HUES6 (cell line): Measurements from ENCODE around the gene WDFY3.
"Not testable (repeated sequence)": the region's sequence is repeated elsewhere in the genome, so short reads cannot be mapped to it uniquely, and the experiment has no call there.

Source experiments
- H3K27ac ChIP-seq: 2 replicates; pipeline ENCODE4 v1.7.0; 2013; ENCODE audit warnings: low read depth, mild to moderate bottlenecking, low read length, inconsistent platforms
- H3K27me3 ChIP-seq: 2 replicates; pipeline ENCODE4 v1.6.1; 2013; ENCODE audit warnings: low read length; ENCODE audit not compliant: control insufficient read depth, insufficient read depth
- H3K36me3 ChIP-seq: 2 replicates; pipeline ENCODE4 v1.6.1; 2013; ENCODE audit warnings: low read length; ENCODE audit not compliant: control insufficient read depth, insufficient read depth
- H3K4me1 ChIP-seq: 2 replicates; pipeline ENCODE4 v1.6.1; 2013; ENCODE audit warnings: low read length; ENCODE audit not compliant: control insufficient read depth, insufficient read depth
- H3K4me3 ChIP-seq: 2 replicates; pipeline ENCODE4 v1.5.1; 2013; ENCODE audit warnings: low read depth, low read length
- H3K9ac ChIP-seq: one replicate; pipeline ENCODE4 v1.6.1; 2013; ENCODE audit warnings: mild to moderate bottlenecking, low read length
- H3K9me3 ChIP-seq: 2 replicates; pipeline ENCODE4 v1.6.1; 2013; ENCODE audit warnings: low read depth, low read length; ENCODE audit not compliant: control insufficient read depth, insufficient read depth

Gene WDFY3

GRCh38 chr4:84688605-84689004, 277.9 kb downstream of the WDFY3 start:
- Histone ChIP-seq H3K4me1 (peaks cover 8% of the 10 kb centered on the region), H3K27me3 (no peaks in the 10 kb centered on the region), H3K27ac (no peak overlapping the region), H3K36me3 (peaks cover 84% of the 10 kb centered on the region), H3K4me3 (no peak overlapping the region), H3K9ac (no peak overlapping the region), H3K9me3 (no peaks in the 10 kb centered on the region)

DNA sequence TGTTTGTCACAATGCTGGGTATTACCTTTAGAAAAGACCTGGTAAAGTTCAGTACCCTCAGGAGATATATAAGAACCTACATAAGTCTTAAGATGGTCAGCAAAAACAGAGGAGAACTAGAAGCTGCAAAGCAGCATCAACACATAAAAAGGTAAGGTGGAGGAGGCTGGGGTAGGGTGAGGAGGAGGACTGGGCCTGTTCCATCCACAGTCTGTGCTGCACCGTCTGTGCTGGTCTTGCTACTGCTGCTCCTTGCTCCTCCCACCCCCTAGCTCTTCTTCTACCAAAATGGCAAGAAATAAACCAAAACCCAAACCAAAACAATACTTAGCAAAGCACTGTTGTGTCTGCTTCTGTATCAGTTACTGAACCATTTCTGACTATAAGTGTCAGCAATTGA, 281.4 kb downstream of the WDFY3 start:
- no peaks in the 10 kb centered on the region for H3K9me3 ChIP-seq
- no peak overlapping the region for H3K27ac ChIP-seq
- H3K9ac ChIP-seq = no peak overlapping the region
- H3K4me1 ChIP-seq = 0 out of 2 replicates have a peak, but pooled peaks cover 3% of the 10 kb centered on the region
- H3K4me3 ChIP-seq = no peak overlapping the region
- no peaks in the 10 kb centered on the region for H3K27me3 ChIP-seq
- peaks cover 85% of the 10 kb centered on the region for H3K36me3 ChIP-seq

GRCh38 chr4:84684361-84684760, 282.1 kb downstream of the WDFY3 start:
- Histone ChIP-seq H3K36me3 (peaks cover 83% of the 10 kb centered on the region), H3K9me3 (no peaks in the 10 kb centered on the region), H3K4me3 (no peak overlapping the region), H3K9ac (no peak overlapping the region), H3K4me1 (0 out of 2 replicates have a peak, but pooled peaks cover 3% of the 10 kb centered on the region), H3K27me3 (no peaks in the 10 kb centered on the region), H3K27ac (no peak overlapping the region)

DNA sequence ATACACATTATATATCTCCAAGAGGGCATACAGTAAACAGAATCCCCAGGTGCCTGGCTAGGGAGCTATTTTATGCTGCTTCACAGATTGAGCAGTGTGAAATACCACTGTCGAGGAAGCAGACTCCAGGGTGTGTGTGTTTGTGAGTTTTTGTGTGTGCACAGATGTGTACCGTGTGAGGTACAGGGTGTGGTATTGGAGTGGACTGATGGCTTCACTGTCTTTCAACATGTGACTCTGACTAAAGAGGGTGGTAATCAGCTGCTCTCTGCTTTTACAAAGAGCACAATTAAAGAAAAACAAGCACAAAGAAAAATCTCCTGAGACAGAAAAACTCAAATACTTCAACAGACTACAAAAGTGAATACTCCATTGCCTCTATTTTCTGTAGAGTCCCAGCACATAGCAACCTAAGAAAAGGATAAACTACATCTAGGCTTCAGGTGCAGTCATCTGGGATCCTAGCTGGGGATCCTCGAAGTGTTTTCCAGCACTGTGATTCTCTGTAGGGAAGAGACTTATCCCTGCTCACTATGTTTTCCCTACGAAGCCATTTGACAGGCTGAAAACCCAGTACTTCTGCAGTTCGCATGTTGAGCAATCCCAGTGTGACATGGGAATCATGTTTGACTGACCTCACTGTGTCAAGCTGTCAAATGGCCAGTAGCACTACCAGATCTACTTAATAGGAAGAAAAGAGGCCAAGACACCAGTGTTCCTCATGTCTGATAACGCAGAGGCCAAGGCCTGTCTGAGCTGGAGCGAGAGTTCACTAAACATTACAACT, 283.2 kb downstream of the WDFY3 start:
- Histone ChIP-seq H3K9ac (no peak overlapping the region), H3K36me3 (peaks cover 87% of the 10 kb centered on the region), H3K4me3 (no peak overlapping the region), H3K9me3 (no peaks in the 10 kb centered on the region), H3K27ac (no peak overlapping the region), H3K4me1 (0 out of 2 replicates have a peak, but pooled peaks cover 3% of the 10 kb centered on the region), H3K27me3 (no peaks in the 10 kb centered on the region)

- not testable (repeated sequence) for H3K27me3 ChIP-seq, H3K4me1 ChIP-seq, H3K9me3 ChIP-seq, H3K9ac ChIP-seq, H3K4me3 ChIP-seq, H3K27ac ChIP-seq
- peaks cover 85% of the 10 kb centered on the region for H3K36me3 ChIP-seq
Measured at GRCh38 chr4:84682661-84683060, 283.8 kb downstream of the WDFY3 start.

DNA sequence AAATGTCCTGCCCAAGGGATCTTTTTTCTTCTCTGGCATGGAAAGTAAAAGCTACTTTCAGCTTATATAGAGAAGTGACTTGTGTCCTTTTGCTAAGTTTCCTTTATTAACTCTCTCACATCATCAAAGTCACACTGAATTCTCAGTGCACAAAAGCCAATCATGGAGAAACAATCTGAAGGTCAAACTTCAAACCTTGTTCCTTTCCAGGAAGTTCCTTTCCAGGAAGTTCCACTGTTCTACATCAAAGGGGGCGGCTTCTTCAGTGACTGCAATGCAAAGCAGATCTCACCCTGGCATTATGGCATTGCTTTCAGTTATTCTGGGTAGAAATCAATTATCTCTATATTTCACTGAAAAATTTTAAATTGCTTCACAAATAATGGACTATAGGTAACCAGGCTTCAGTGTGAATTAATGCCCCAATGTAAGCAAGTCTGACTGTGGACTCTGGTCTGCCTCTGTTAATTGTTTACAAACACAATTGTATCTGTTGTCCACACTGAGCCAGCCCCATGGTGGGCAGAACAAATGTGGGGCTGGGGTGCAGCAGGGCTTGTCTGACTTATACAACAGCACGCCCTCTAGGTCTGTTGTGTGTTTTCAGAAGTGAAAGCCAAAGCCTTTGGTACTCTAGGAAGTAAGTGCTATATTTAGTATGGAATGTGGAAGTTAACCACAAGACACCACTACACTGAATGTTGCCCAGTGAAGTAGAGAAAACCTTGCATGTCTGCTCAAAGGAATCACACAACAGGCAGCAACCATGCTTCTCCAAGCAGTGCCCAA, 284.8 kb downstream of the WDFY3 start:
- H3K27ac ChIP-seq = no peak overlapping the region
- H3K27me3 ChIP-seq = no peaks in the 10 kb centered on the region
- H3K4me1 ChIP-seq = 0 out of 2 replicates have a peak, but pooled peaks cover 3% of the 10 kb centered on the region
- no peaks in the 10 kb centered on the region for H3K9me3 ChIP-seq
- no peak overlapping the region for H3K9ac ChIP-seq
- peaks cover 85% of the 10 kb centered on the region for H3K36me3 ChIP-seq
- H3K4me3 ChIP-seq = no peak overlapping the region

DNA sequence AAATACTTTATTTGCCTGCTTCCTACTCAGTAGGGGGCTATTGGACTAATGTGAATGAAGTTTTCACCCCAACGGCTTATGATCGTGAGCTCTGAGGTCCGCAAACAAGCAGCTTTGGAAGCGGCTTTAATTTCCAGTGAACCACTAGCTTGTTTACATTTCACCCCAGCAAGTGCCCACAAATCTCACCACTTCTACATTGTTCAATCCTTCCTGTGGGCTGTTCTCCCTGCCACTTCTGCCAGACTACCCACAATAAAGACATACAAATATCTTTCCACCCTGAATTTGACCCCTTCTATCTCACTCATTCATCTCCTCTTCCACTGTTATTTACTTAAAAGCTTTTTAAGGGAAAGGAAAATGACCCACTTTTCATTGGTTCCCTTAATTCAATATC, 285.5 kb downstream of the WDFY3 start:
- Histone ChIP-seq H3K36me3 (peaks cover 87% of the 10 kb centered on the region), H3K9ac (no peak overlapping the region)

DNA sequence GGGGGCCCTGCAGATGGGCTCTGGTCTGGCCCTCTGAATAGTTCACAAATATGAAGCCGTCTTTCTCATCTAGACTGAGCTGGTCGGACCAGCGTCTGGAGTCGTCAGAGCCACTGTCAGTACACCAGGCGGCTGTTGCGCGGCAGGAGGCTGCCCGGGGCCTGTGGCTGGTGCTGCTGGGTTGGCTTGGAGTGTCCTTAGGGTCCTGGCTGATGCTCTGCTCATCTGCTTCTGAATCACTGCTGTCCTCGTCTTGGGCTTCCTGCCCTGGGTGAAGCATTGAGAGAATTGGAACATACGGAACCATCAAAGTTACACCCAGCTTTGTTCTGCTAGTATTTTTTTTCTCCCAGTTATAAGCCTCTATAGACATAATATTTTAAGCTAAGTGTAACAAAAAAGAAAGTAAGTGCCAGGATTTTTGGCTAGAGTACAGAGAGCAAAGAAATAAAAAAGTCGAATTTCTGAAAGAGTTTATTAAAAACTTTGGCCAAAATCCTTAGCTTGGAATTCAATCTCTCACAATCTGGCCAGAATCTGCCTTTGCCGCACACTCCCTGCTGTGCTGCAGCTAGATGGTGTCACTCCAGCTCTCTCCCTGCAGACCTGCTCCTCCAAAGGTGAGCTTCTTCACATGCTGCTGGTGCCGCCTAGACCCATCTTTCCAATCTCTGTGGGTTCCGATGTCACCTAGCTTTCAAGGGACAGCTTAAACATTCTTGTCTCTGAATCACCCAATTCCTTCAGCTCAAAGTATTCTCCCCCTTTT, 287.3 kb downstream of the WDFY3 start:
- H3K4me3 ChIP-seq = no peak overlapping the region
- no peak overlapping the region for H3K27ac ChIP-seq
- no peaks in the 10 kb centered on the region for H3K27me3 ChIP-seq
- peaks cover 85% of the 10 kb centered on the region for H3K36me3 ChIP-seq
- no peaks in the 10 kb centered on the region for H3K9me3 ChIP-seq
- 0 out of 2 replicates have a peak, but pooled peaks cover 3% of the 10 kb centered on the region for H3K4me1 ChIP-seq
- H3K9ac ChIP-seq = no peak overlapping the region

More for the DNA sequence above, 285.5 kb downstream of the WDFY3 start:
- Histone ChIP-seq H3K9me3 (no peaks in the 10 kb centered on the region), H3K4me1 (0 out of 2 replicates have a peak, but pooled peaks cover 3% of the 10 kb centered on the region), H3K27me3 (no peaks in the 10 kb centered on the region), H3K27ac (no peak overlapping the region), H3K4me3 (no peak overlapping the region)

GRCh38 chr4:84677995-84678394, 288.5 kb downstream of the WDFY3 start:
- 0 out of 2 replicates have a peak, but pooled peaks cover 3% of the 10 kb centered on the region for H3K4me1 ChIP-seq
- no peak overlapping the region for H3K9ac ChIP-seq
- H3K4me3 ChIP-seq = no peak overlapping the region
- H3K27ac ChIP-seq = no peak overlapping the region
- H3K36me3 ChIP-seq = peaks cover 81% of the 10 kb centered on the region
- H3K27me3 ChIP-seq = no peaks in the 10 kb centered on the region
- no peaks in the 10 kb centered on the region for H3K9me3 ChIP-seq

GRCh38 chr4:84677093-84677492, 289.4 kb downstream of the WDFY3 start:
- peaks cover 81% of the 10 kb centered on the region for H3K36me3 ChIP-seq
- no peak overlapping the region for H3K4me3 ChIP-seq
- 0 out of 2 replicates have a peak, but pooled peaks cover 3% of the 10 kb centered on the region for H3K4me1 ChIP-seq
- H3K9me3 ChIP-seq = no peaks in the 10 kb centered on the region
- H3K9ac ChIP-seq = no peak overlapping the region
- H3K27me3 ChIP-seq = no peaks in the 10 kb centered on the region
- H3K27ac ChIP-seq = no peak overlapping the region
